BLaER1 treated with 17β-estradiol and CSF1 and Interleukin-3, amounts not matched to agents 10 nM and 100 nM (cell line): ENCODE results near the gene GON4L.
A peak's percentile ranks its signal among the peaks of the same experiment; 100 is the strongest.

Experiments used
- H3K27ac ChIP-seq, 11 experiments: shearing (Covaris generic); formaldehyde crosslinking; 2 replicates each; pipeline ENCODE4 v1.8.1; 2022
- H3K27me3 ChIP-seq, 11 experiments: shearing (Covaris generic); formaldehyde crosslinking; 2 replicates each; pipeline ENCODE4 v1.8.1; 2022
- H3K36me3 ChIP-seq, 11 experiments: shearing (Covaris generic); formaldehyde crosslinking; 2 replicates each; pipeline ENCODE4 v1.8.1; 2022
- H3K4me1 ChIP-seq, 10 experiments: shearing (Covaris generic); formaldehyde crosslinking; 2 replicates each; pipeline ENCODE4 v1.8.1; 2022
- H3K4me2 ChIP-seq, 11 experiments: shearing (Covaris generic); formaldehyde crosslinking; 2 replicates each; pipeline ENCODE4 v1.8.1; 2022
- H3K4me3 ChIP-seq, 10 experiments: shearing (Covaris generic); formaldehyde crosslinking; 2 replicates each; pipeline ENCODE4 v1.8.1; 2022
- H3K9ac ChIP-seq, 11 experiments: shearing (Covaris generic); formaldehyde crosslinking; 2 replicates each; pipeline ENCODE4 v1.8.1; 2022
- H3K9me3 ChIP-seq, 11 experiments: shearing (Covaris generic); formaldehyde crosslinking; replicated peaks in 1 of 11; 2 replicates each; pipeline ENCODE4 v1.8.1; 2022
- H4K20me1 ChIP-seq, 11 experiments: shearing (Covaris generic); formaldehyde crosslinking; 2 replicates each; pipeline ENCODE4 v1.8.1; 2022
- Cebpa-rat ChIP-seq, 11 experiments: shearing (Covaris generic); IDR thresholded peaks; 2 replicates each; pipeline ENCODE4 v1.8.1; 2022

GON4L gene

DNA sequence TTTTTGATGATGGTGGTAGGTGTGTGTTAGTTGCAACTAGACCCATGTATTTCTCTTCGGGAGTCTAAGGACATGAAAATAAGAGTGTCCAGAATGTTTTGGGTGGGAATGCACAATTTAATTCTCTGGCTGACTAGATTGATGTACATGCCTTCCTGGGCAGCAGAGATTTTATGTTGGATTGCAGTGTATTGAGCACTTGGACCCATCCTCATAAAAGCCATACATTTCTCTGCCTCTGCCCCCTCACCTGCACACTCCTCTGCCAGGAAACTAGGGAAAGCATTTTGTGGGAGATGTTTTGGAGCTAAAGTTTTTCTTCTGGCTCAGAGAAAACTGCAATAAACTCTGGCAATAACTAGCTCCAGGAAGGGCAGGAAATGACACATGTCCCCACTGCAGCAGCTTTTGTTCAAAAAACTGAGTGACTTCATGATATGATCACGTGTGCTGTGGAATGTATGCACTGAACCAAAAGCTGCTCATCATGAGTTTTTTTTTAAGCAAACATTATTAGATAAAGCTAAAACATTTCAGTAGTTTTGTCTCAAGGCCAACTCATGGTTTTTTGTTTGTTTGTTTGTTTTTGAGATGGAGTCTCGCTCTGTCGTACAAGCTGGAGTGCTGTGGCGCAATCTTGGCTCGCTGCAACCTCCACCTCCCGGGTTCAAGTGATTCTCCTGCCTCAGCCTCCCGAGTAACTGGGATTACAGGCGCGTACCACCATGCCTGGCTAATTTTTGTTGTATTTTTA lies 36.6 kb upstream of the GON4L start:
- H3K9me3 ChIP-seq = no peaks in the 10 kb centered on the region
- TF ChIP-seq Cebpa-rat (IDR thresholded peaks at IDR 0.05) = 0 out of 22 replicates have a peak, but pooled peaks of 1 of the 11 experiments have one; percentile 13
- peak overlapping the region in 2 of 11 experiments; percentile 14 to 29; a peak in 3 of 22 replicates for H3K9ac ChIP-seq
- no peaks in the 10 kb centered on the region for H3K27me3 ChIP-seq
- peaks cover 6 to 26% (median 14%) of the 10 kb centered on the region in 10 experiments; a peak in 17 of 20 replicates for H3K4me1 ChIP-seq
- no peak overlapping the region for H3K4me3 ChIP-seq
- peak overlapping the region in 6 of 11 experiments; percentile 16 to 50 (median 36); a peak in 11 of 22 replicates for H3K4me2 ChIP-seq
- peak overlapping the region in 4 of 11 experiments; percentile 4 to 41 (median 11); a peak in 8 of 22 replicates for H3K27ac ChIP-seq
- H3K36me3 ChIP-seq = peaks cover 25 to 63% (median 35%) of the 10 kb centered on the region in 11 experiments
- H4K20me1 ChIP-seq = peaks cover 0 to 23% (median 5%) of the 10 kb centered on the region in 11 experiments; a peak in 7 of 22 replicates

DNA sequence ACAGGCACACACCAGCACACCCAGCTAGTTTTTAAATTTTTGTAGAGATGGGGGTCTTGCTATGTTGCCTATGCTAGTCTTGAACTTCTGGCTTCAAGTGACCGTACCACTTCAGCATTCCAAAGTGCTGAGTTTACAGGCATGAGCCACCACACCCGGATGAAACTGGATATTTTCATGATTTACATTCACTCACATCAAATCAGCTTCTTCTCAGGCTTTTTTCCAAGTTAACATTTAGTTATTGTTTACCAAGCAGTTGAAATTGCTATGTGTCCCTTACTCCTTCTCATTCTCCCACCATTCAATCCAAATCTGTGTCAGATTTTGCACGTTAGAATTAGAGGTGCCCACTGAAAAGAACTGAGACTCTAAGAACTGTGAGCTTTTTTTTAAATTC lies 35.8 kb upstream of the GON4L start:
- Histone ChIP-seq H3K27me3 (no peaks in the 10 kb centered on the region), H3K36me3 (peaks cover 23 to 63% (median 38%) of the 10 kb centered on the region in 11 experiments), H3K4me2 (no peak overlapping the region), H4K20me1 (peaks cover 0 to 17% (median 3%) of the 10 kb centered on the region in 11 experiments; a peak in 5 of 22 replicates), H3K4me3 (no peak overlapping the region), H3K9me3 (no peaks in the 10 kb centered on the region), H3K9ac (0 out of 22 replicates have a peak overlapping the region, but pooled peaks of 1 of the 11 experiments have one; percentile 2), H3K27ac (peak overlapping the region in 3 of 11 experiments; percentile 2 to 27 (median 18); a peak in 3 of 22 replicates), H3K4me1 (peaks cover 6 to 26% (median 14%) of the 10 kb centered on the region in 10 experiments; a peak in 17 of 20 replicates)
- TF ChIP-seq Cebpa-rat (IDR thresholded peaks at IDR 0.05) = no peak

DNA sequence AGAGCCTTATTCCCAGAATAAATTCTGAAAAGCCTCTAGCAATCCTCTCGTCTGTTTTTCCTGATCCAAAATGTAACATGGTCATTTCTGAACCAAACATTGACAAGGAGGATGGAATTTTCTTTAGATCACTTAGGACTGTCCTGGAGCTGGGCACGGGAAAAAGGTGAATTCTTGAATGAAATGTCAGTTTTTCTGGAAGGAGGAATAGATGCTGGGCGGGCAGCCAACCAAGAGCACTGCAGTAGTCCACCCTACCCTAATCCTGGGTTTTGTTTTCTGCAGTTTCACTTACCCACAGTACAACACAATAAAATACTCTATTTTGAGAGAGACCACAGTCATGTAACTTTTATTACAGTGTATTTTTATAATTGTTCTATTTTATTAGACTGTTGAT lies 33.2 kb upstream of the GON4L start:
- Histone ChIP-seq H3K4me2 (no peak overlapping the region), H3K4me3 (no peak overlapping the region), H3K9ac (no peak overlapping the region), H3K36me3 (peaks cover 10 to 63% (median 37%) of the 10 kb centered on the region in 11 experiments; a peak in 20 of 22 replicates), H3K27ac (no peak overlapping the region), H3K4me1 (peaks cover 6 to 26% (median 14%) of the 10 kb centered on the region in 10 experiments; a peak in 17 of 20 replicates), H3K27me3 (no peaks in the 10 kb centered on the region), H3K9me3 (no peaks in the 10 kb centered on the region), H4K20me1 (peaks cover 0 to 11% (median 0%) of the 10 kb centered on the region in 11 experiments; a peak in 3 of 22 replicates)
- no peak for TF ChIP-seq Cebpa-rat (IDR thresholded peaks at IDR 0.05)

DNA sequence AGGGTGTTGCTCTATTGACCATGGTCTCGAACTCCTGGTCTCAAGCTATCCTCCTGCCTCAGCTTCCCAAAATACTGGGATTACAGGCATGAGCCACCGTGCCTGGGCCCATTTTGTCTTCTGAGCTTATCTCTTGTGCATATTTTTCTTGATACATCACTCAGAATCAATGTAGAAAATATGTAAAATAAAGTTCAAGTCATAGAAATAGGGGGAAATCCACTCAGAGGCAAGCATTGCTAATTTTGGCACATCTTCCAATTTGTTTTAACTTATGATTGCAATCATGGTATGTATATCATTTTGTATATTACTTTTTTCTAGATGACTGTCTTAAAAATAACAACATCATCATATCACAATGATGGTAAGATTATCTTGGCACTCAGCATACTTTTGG lies 32.6 kb upstream of the GON4L start:
- Histone ChIP-seq H3K36me3 (peaks cover 8 to 63% (median 42%) of the 10 kb centered on the region in 11 experiments; a peak in 20 of 22 replicates), H3K27me3 (no peaks in the 10 kb centered on the region), H3K9ac (no peak overlapping the region), H3K27ac (no peak overlapping the region), H3K4me2 (no peak overlapping the region), H3K4me1 (peaks cover 6 to 24% (median 14%) of the 10 kb centered on the region in 10 experiments; a peak in 17 of 20 replicates), H3K9me3 (no peaks in the 10 kb centered on the region), H3K4me3 (no peak overlapping the region), H4K20me1 (peaks cover 0 to 18% (median 0%) of the 10 kb centered on the region in 11 experiments; a peak in 3 of 22 replicates)
- no peak for TF ChIP-seq Cebpa-rat (IDR thresholded peaks at IDR 0.05)

DNA sequence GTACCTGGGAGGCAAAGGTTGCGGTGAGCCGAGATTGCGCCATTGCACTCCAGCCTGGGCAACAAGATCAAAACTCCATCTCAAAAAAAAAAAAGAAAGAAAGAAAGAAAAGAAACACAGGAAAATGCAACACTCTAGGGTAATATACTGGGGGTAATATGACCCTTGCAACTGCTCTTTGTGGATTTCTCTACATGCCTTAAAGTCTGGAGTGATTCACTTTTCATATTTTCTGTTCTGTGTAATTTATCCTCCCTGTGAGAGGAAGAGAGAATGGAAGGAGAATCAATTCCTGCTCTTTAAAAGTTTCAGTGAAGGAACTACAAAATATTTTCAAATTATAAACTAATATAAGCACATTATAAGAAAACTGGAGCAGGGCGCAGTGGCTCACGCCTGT lies 31.5 kb upstream of the GON4L start:
- Histone ChIP-seq H3K4me1 (peaks cover 2 to 13% (median 4%) of the 10 kb centered on the region in 10 experiments; a peak in 17 of 20 replicates), H3K4me2 (no peak overlapping the region), H3K27me3 (no peaks in the 10 kb centered on the region), H3K27ac (no peak overlapping the region), H3K9ac (no peak overlapping the region), H3K36me3 (peaks cover 12 to 67% (median 52%) of the 10 kb centered on the region in 11 experiments; a peak in 21 of 22 replicates), H3K9me3 (no peaks in the 10 kb centered on the region), H3K4me3 (no peak overlapping the region), H4K20me1 (peaks cover 0 to 27% (median 0%) of the 10 kb centered on the region in 11 experiments; a peak in 4 of 22 replicates)
- TF ChIP-seq Cebpa-rat (IDR thresholded peaks at IDR 0.05) = no peak

DNA sequence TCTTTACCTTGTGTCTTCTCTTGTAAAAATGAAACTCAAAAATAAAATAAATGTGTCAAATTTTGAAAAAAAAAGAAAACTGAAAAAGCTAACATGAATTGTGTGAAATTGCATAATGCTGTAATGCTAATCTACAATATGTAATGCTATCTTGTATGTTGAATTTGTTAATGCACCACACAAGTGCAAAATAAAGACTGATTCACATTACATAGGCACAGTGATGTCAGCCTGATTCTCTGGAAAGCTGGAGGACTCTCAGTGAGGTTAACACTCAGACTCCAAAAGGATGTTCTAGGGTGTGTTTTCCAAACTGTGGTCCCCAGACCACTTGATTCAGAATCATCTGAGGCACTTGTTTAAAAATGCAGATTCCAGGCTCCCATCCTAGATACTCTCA lies 28.0 kb upstream of the GON4L start:
- H3K36me3 ChIP-seq = peaks cover 46 to 99% (median 83%) of the 10 kb centered on the region in 11 experiments
- H3K27me3 ChIP-seq = no peaks in the 10 kb centered on the region; a peak in 1 of 22 replicates
- H4K20me1 ChIP-seq = peaks cover 0 to 42% (median 0%) of the 10 kb centered on the region in 11 experiments; a peak in 7 of 22 replicates
- no peak overlapping the region for H3K4me2 ChIP-seq
- H3K9me3 ChIP-seq = no peaks in the 10 kb centered on the region
- TF ChIP-seq Cebpa-rat (IDR thresholded peaks at IDR 0.05) = no peak
- no peak overlapping the region for H3K9ac ChIP-seq
- no peaks in the 10 kb centered on the region for H3K4me1 ChIP-seq
- no peak overlapping the region for H3K27ac ChIP-seq
- H3K4me3 ChIP-seq = no peak overlapping the region

DNA sequence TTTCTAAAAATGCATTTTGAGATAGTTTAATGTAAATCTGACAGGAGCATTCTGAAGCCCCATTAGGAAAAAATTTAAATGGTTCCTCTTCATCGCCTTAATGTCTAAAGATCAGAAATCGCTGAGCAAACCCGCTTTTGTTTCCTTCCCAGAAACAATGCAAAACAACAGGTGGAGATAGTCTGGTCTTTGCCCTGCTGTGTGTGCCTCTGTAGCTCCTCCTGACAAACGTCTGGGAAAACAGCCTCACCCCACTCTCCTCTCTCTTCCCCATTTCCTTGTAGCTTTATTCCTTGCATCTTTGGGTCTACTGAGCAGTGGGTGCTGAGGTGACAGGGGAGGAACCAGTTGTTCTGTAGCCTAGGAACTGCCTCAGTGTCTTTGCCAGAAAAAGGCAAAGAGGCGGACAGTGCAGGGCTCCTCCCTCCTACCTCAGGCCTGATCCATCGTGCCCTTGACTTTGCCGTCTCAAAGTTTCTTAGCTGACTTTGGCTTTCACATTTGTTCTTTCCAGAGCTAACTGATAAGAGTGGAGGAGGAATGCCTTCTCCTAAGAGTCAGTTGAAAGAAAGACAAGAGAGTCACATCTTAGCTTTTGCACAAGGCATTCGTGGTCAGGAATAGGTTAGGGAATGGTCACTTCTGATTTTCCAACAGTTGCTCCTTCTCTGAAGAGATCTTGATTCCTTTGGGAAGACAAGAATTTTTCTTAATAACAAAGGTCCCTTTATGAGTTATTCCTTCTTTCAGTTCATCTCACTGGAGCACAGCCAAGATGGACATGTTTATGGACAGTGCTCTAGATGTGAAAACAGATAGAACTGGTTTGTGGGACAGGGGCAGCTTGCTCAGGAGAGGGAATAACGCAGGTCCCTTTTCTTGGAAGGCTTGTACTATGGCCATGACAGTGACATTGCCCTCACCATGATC lies 27.3 kb upstream of the GON4L start:
- Histone ChIP-seq H3K36me3 (peaks cover 53 to 100% (median 87%) of the 10 kb centered on the region in 11 experiments), H3K4me1 (no peaks in the 10 kb centered on the region), H3K9me3 (no peaks in the 10 kb centered on the region), H3K27ac (no peak overlapping the region), H3K4me3 (no peak overlapping the region), H3K9ac (no peak overlapping the region), H4K20me1 (peaks cover 0 to 49% (median 0%) of the 10 kb centered on the region in 11 experiments; a peak in 7 of 22 replicates), H3K4me2 (no peak overlapping the region), H3K27me3 (no peaks in the 10 kb centered on the region; a peak in 1 of 22 replicates)
- no peak for TF ChIP-seq Cebpa-rat (IDR thresholded peaks at IDR 0.05)

DNA sequence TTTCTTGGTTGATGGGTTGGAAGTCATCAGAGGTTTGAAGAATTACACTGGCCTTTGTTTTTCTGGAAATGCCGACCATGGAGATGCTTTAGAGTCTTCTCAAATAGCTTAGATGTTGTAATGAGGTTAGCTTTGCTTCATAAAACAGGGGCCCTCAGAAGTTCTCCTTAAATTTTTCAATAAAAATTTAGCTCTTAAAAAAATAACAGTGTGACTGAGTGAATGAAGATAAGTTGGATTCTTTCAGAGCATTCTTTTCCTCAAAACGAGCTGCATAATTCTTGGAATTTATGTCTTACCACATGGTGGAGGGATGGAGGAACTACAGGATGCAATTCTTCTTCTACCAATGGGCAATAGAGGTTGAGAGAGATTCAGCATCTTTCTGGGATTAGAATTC lies 25.8 kb upstream of the GON4L start:
- no peak for TF ChIP-seq Cebpa-rat (IDR thresholded peaks at IDR 0.05)
- no peak overlapping the region for H3K4me2 ChIP-seq

More for the DNA sequence above, 25.8 kb upstream of the GON4L start:
- no peak overlapping the region for H3K9ac ChIP-seq
- no peaks in the 10 kb centered on the region for H3K9me3 ChIP-seq
- peaks cover 54 to 99% (median 90%) of the 10 kb centered on the region in 11 experiments for H3K36me3 ChIP-seq
- H3K27me3 ChIP-seq = no peaks in the 10 kb centered on the region; a peak in 1 of 22 replicates
- no peak overlapping the region for H3K27ac ChIP-seq
- H4K20me1 ChIP-seq = peaks cover 0 to 61% (median 3%) of the 10 kb centered on the region in 11 experiments; a peak in 11 of 22 replicates
- H3K4me1 ChIP-seq = no peaks in the 10 kb centered on the region
- no peak overlapping the region for H3K4me3 ChIP-seq
